Right atrium auricular region (tissue), 2 donors: ENCODE results near the gene RADX. TPM values are rescaled to one million over a fixed set of nuclear protein-coding genes. Genes with fewer than 3 reads are reported as not detected.

ENCODE experiments used
- DNase-seq: peaks from one replicate; pipeline ENCODE4 v3.0.0-alpha.2; 2019; ENCODE audit warnings: low spot score
- H3K27ac ChIP-seq, 2 donors: fragments of 200-600 bp; sonication (generic); 1 replicate in 1 of 2; 2 replicates in 1 of 2; pipeline ENCODE4 v1.5.1; 2016 to 2019
- H3K27me3 ChIP-seq, 2 donors: fragments of 200-600 bp; sonication (generic); one replicate each; pipeline versions ENCODE4 v1.5.1 to v1.6.0; 2017 to 2019
- H3K36me3 ChIP-seq: fragments of 200-600 bp; sonication (generic); one replicate; pipeline ENCODE4 v1.5.1; 2016
- H3K4me1 ChIP-seq, 2 donors: fragments of 200-600 bp; sonication (generic); one replicate each; pipeline versions ENCODE4 v1.5.1 to v1.6.0; 2017 to 2019
- H3K4me3 ChIP-seq, 2 donors: fragments of 200-600 bp; sonication (generic); 1 replicate in 1 of 2; 2 replicates in 1 of 2; pipeline ENCODE4 v1.5.1; 2017 to 2019; ENCODE audit warnings: mild to moderate bottlenecking in 1 of 2, moderate library complexity in 1 of 2
- H3K9me3 ChIP-seq, 2 donors: fragments of 200-600 bp; sonication (generic); one replicate each; pipeline ENCODE4 v1.5.1; 2019
- CTCF ChIP-seq, 2 donors: fragments of 200-600 bp; sonication (generic); IDR thresholded peaks; one replicate each; pipeline ENCODE4 v1.5.1; 2019; ENCODE audit warnings: antibody characterized with exemption in 2 of 2
- total RNA-seq, 2 donors: library from RNA; depleted of rRNA; stranded (reverse); fragments of >200 nt; gene quantifications; one replicate each; pipeline ENCODE4 v1.1.0, GENCODE V29; 2016

Gene RADX
- total RNA-seq, 2 donors from 2014 or later, result 0.67 to 1.8 TPM

GRCh38 chrX:106588801-106589200, 23.0 kb upstream of the RADX start:
- Histone ChIP-seq H3K27ac (no peak overlapping the region), H3K27me3 (no peaks in the 10 kb centered on the region), H3K4me3 (no peak overlapping the region), H3K36me3 (no peaks in the 10 kb centered on the region), H3K4me1 (no peaks in the 10 kb centered on the region), H3K9me3 (no peaks in the 10 kb centered on the region)
- no peak for DNase-seq
- no peak for TF ChIP-seq CTCF (IDR thresholded peaks at IDR 0.05)

GRCh38 chrX:106599411-106599810, 12.4 kb upstream of the RADX start:
- DNase-seq, result no peak
- Histone ChIP-seq H3K9me3 (no peaks in the 10 kb centered on the region), H3K4me1 (no peaks in the 10 kb centered on the region), H3K4me3 (no peak overlapping the region), H3K27ac (no peak overlapping the region), H3K27me3 (no peaks in the 10 kb centered on the region), H3K36me3 (no peaks in the 10 kb centered on the region)
- no peak for TF ChIP-seq CTCF (IDR thresholded peaks at IDR 0.05)

- no peaks in the 10 kb centered on the region for H3K27me3 ChIP-seq
- no peak for DNase-seq
- no peaks in the 10 kb centered on the region for H3K36me3 ChIP-seq
- H3K27ac ChIP-seq, result no peak overlapping the region
- H3K9me3 ChIP-seq, result no peaks in the 10 kb centered on the region
- no peaks in the 10 kb centered on the region for H3K4me1 ChIP-seq
- TF ChIP-seq CTCF (IDR thresholded peaks at IDR 0.05), result no peak
- no peak overlapping the region for H3K4me3 ChIP-seq
Measured at GRCh38 chrX:106606571-106606970, 5.2 kb upstream of the RADX start.

GRCh38 chrX:106608016-106608415, 3.8 kb upstream of the RADX start:
- no peaks in the 10 kb centered on the region for H3K9me3 ChIP-seq
- H3K36me3 ChIP-seq, result no peaks in the 10 kb centered on the region
- H3K27me3 ChIP-seq, result no peaks in the 10 kb centered on the region
- no peaks in the 10 kb centered on the region for H3K4me1 ChIP-seq
- H3K27ac ChIP-seq, result no peak overlapping the region
- H3K4me3 ChIP-seq, result no peak overlapping the region
- no peak for DNase-seq
- TF ChIP-seq CTCF (IDR thresholded peaks at IDR 0.05), result no peak

GRCh38 chrX:106611317-106611678, 480 bp upstream of the RADX start:
- DNase-seq, result no peak
- Histone ChIP-seq H3K4me3 (peak overlapping the region; percentile 33 to 50), H3K27ac (peak overlapping the region in 1 of 2 donors; percentile 30), H3K27me3 (no peaks in the 10 kb centered on the region), H3K36me3 (no peaks in the 10 kb centered on the region), H3K9me3 (no peaks in the 10 kb centered on the region), H3K4me1 (no peaks in the 10 kb centered on the region)
- TF ChIP-seq CTCF (IDR thresholded peaks at IDR 0.05), result no peak

GRCh38 chrX:106612393-106612763, 600 bp downstream of the RADX start:
- no peaks in the 10 kb centered on the region for H3K4me1 ChIP-seq
- H3K36me3 ChIP-seq, result no peaks in the 10 kb centered on the region
- no peak for TF ChIP-seq CTCF (IDR thresholded peaks at IDR 0.05)
- H3K9me3 ChIP-seq, result no peaks in the 10 kb centered on the region
- H3K27ac ChIP-seq, result no peak overlapping the region
- no peak for DNase-seq
- no peaks in the 10 kb centered on the region for H3K27me3 ChIP-seq
- H3K4me3 ChIP-seq, result peak overlapping the region; percentile 33 to 50
